Esophagus (tissue), 2 donors: Measurements from ENCODE around the gene NNT. TPM values are rescaled to one million over a fixed set of nuclear protein-coding genes. Genes with fewer than 3 reads are reported as not detected.
"Not testable (repeated sequence)": the region's sequence is repeated elsewhere in the genome, so short reads cannot be mapped to it uniquely, and the experiment has no call there.

Experiments
- H3K27ac ChIP-seq, 2 donors: one replicate each; pipeline ENCODE4 v1.5.1; 2013; ENCODE audit warnings: low read depth in 2 of 2, mild to moderate bottlenecking in 2 of 2, inconsistent platforms in 1 of 2, low read length in 1 of 2, moderate library complexity in 1 of 2
- H3K27me3 ChIP-seq, 2 donors: one replicate each; pipeline ENCODE4 v1.6.1; 2013; ENCODE audit warnings: low read length in 2 of 2, control low read depth in 1 of 2, mild to moderate bottlenecking in 1 of 2; ENCODE audit not compliant: insufficient read depth in 2 of 2, control insufficient read depth in 1 of 2
- H3K36me3 ChIP-seq, 2 donors: one replicate each; pipeline ENCODE4 v1.6.1; 2013; ENCODE audit warnings: low read length in 1 of 2; ENCODE audit not compliant: control insufficient read depth in 2 of 2, insufficient read depth in 2 of 2
- H3K4me1 ChIP-seq, 2 donors: one replicate each; pipeline ENCODE4 v1.6.1; 2013; ENCODE audit warnings: low read length in 1 of 2; ENCODE audit not compliant: control insufficient read depth in 2 of 2, insufficient read depth in 2 of 2
- H3K4me3 ChIP-seq, 2 donors: one replicate each; pipeline ENCODE4 v1.5.1; 2013; ENCODE audit warnings: low read length in 2 of 2, mild to moderate bottlenecking in 2 of 2, low read depth in 1 of 2, moderate library complexity in 1 of 2
- H3K9me3 ChIP-seq, 2 donors: one replicate each; pipeline ENCODE4 v1.6.1; 2013; ENCODE audit warnings: mild to moderate bottlenecking in 2 of 2, low read depth in 1 of 2, low read length in 1 of 2, moderate library complexity in 1 of 2; ENCODE audit not compliant: control insufficient read depth in 2 of 2, insufficient read depth in 1 of 2
- WGBS, 2 donors: extraction: QIAGEN DNeasy Blood & Tissue Kit; methylation state at CpG; one replicate each; pipeline ENCODE4 v1.1.7; 2013; 5-methylcytosine and 5-hydroxymethylcytosine counted together
- polyA plus RNA-seq, 2 donors: library from polyadenylated mRNA; stranded (reverse); fragments of 200-250 nt; gene quantifications; one replicate each; pipeline ENCODE4 v1.2.3, GENCODE V29; 2013
- donor health status: healthy with polysubstance abuse.
- donor health status: Bipolar disorder and iron deficiency.

The NNT gene
- polyA plus RNA-seq, 2 donors, result 7.7 to 13.4 TPM

GRCh38 chr5:43648499-43649124 is 45.6 kb downstream of the NNT start:
- 74 to 77% methylated on average over 2 of the region's 2 CpGs for WGBS, 2 donors
- Histone ChIP-seq H3K36me3 (peaks cover 0 to 9% of the 10 kb centered on the region in 2 donors), H3K9me3 (no peaks in the 10 kb centered on the region), H3K4me1 (no peaks in the 10 kb centered on the region), H3K27ac (peak overlapping the region in 1 of 2 donors; percentile 18), H3K27me3 (no peaks in the 10 kb centered on the region), H3K4me3 (no peak overlapping the region)

- peaks cover 0 to 9% of the 10 kb centered on the region in 2 donors for H3K36me3 ChIP-seq
- H3K27me3 ChIP-seq, result no peaks in the 10 kb centered on the region
- WGBS, 2 donors, result 58 to 65% methylated on average over 2 of the region's 2 CpGs
- no peaks in the 10 kb centered on the region for H3K4me1 ChIP-seq
- H3K9me3 ChIP-seq, result no peaks in the 10 kb centered on the region
- no peak overlapping the region for H3K4me3 ChIP-seq
- H3K27ac ChIP-seq, result peak overlapping the region in 1 of 2 donors; percentile 18
These were observed 46.3 kb downstream of the NNT start for GRCh38 chr5:43649256-43649655.

- Histone ChIP-seq H3K4me3 (no peak overlapping the region), H3K36me3 (peaks cover 2 to 12% of the 10 kb centered on the region in 2 donors), H3K27me3 (no peaks in the 10 kb centered on the region), H3K27ac (no peak overlapping the region), H3K9me3 (no peaks in the 10 kb centered on the region), H3K4me1 (no peaks in the 10 kb centered on the region)
- 97 to 99% methylated on average over 6 of the region's 6 CpGs for WGBS, 2 donors
These were observed 49.7 kb downstream of the NNT start for GRCh38 chr5:43652537-43653302.

GRCh38 chr5:43658509-43658908 is 55.5 kb downstream of the NNT start:
- H3K4me3 ChIP-seq, result no peak overlapping the region
- no peaks in the 10 kb centered on the region for H3K4me1 ChIP-seq
- H3K36me3 ChIP-seq, result peaks cover 5 to 7% of the 10 kb centered on the region in 2 donors
- H3K9me3 ChIP-seq, result no peaks in the 10 kb centered on the region
- no peaks in the 10 kb centered on the region for H3K27me3 ChIP-seq
- no peak overlapping the region for H3K27ac ChIP-seq
- 83 to 91% methylated on average over 1 of the region's 1 CpG for WGBS, 2 donors

- no peaks in the 10 kb centered on the region for H3K4me1 ChIP-seq
- peaks cover 5 to 7% of the 10 kb centered on the region in 2 donors for H3K36me3 ChIP-seq
- no peaks in the 10 kb centered on the region for H3K9me3 ChIP-seq
- no peaks in the 10 kb centered on the region for H3K27me3 ChIP-seq
- WGBS, 2 donors, result 84 to 86% methylated on average over 4 of the region's 4 CpGs
- H3K27ac ChIP-seq, result no peak overlapping the region
- no peak overlapping the region for H3K4me3 ChIP-seq
These were observed 56.1 kb downstream of the NNT start for GRCh38 chr5:43659075-43659474.

- Histone ChIP-seq H3K4me1 (no peaks in the 10 kb centered on the region), H3K9me3 (no peaks in the 10 kb centered on the region), H3K4me3 (no peak overlapping the region), H3K27me3 (no peaks in the 10 kb centered on the region), H3K27ac (no peak overlapping the region), H3K36me3 (peaks cover 5 to 7% of the 10 kb centered on the region in 2 donors)
- 54 to 77% methylated on average over 1 to 2 of the region's 2 CpGs for WGBS, 2 donors
These were observed 58.1 kb downstream of the NNT start for GRCh38 chr5:43661102-43661501.

GRCh38 chr5:43663916-43664315 is 60.9 kb downstream of the NNT start:
- no peak overlapping the region for H3K27ac ChIP-seq
- no peak overlapping the region for H3K4me3 ChIP-seq
- no peaks in the 10 kb centered on the region for H3K27me3 ChIP-seq
- H3K4me1 ChIP-seq, result no peaks in the 10 kb centered on the region
- H3K9me3 ChIP-seq, result no peaks in the 10 kb centered on the region
- peaks cover 2 to 4% of the 10 kb centered on the region in 2 donors for H3K36me3 ChIP-seq

- H3K9me3 ChIP-seq, result no peaks in the 10 kb centered on the region
- no peaks in the 10 kb centered on the region for H3K27me3 ChIP-seq
- H3K4me3 ChIP-seq, result no peak overlapping the region
- peaks cover 0 to 4% of the 10 kb centered on the region in 2 donors for H3K36me3 ChIP-seq
- no peaks in the 10 kb centered on the region for H3K4me1 ChIP-seq
- WGBS, 2 donors, result 69 to 75% methylated on average over 2 of the region's 2 CpGs
- H3K27ac ChIP-seq, result no peak overlapping the region
These were observed 61.6 kb downstream of the NNT start for GRCh38 chr5:43664501-43665040.

GRCh38 chr5:43665749-43666148 is 62.8 kb downstream of the NNT start:
- 93 to 98% methylated on average over 32 to 35 of the region's 35 CpGs for WGBS, 2 donors
- H3K9me3 ChIP-seq, H3K4me3 ChIP-seq, H3K27ac ChIP-seq, H3K36me3 ChIP-seq, H3K27me3 ChIP-seq, H3K4me1 ChIP-seq: not testable (repeated sequence)
